ENCODE data around the gene USP6NL. TPM values are rescaled to one million over a fixed set of nuclear protein-coding genes. Genes with fewer than 3 reads are reported as not detected.

USP6NL gene
- total and polyA plus RNA-seq, 9 of the 15 experiments (the other 6 are each of a cell fraction or from before 2014, with no cell fraction given), result 3.2 to 26.6 (median 19.8) TPM

DNA sequence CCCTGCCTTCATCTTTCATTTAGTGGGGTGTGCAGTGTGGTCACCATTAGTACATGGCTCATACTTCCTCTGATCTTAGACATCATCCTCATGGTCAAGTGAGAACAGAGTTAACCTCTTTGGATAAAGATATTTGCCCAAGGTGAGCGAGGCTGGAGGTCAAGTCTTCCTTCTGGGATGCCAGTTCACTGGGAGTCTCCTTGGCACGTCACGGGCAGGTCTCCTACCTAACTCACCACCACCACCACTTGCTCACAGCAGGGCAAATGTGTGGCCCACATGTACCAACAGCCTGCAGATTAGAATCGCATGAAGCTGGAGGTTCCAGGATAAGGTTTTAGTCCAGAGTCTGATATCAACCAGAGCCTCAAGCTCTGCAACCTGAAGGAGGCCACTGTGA lies 164.6 kb downstream of the USP6NL start (continued):
- TF ChIP-seq, protein P1, sequence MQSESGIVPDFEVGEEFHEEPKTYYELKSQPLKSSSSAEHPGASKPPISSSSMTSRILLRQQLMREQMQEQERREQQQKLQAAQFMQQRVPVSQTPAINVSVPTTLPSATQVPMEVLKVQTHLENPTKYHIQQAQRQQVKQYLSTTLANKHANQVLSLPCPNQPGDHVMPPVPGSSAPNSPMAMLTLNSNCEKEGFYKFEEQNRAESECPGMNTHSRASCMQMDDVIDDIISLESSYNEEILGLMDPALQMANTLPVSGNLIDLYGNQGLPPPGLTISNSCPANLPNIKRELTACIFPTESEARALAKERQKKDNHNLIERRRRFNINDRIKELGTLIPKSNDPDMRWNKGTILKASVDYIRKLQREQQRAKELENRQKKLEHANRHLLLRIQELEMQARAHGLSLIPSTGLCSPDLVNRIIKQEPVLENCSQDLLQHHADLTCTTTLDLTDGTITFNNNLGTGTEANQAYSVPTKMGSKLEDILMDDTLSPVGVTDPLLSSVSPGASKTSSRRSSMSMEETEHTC (IDR thresholded peaks at IDR 0.05), result no peak

DNA sequence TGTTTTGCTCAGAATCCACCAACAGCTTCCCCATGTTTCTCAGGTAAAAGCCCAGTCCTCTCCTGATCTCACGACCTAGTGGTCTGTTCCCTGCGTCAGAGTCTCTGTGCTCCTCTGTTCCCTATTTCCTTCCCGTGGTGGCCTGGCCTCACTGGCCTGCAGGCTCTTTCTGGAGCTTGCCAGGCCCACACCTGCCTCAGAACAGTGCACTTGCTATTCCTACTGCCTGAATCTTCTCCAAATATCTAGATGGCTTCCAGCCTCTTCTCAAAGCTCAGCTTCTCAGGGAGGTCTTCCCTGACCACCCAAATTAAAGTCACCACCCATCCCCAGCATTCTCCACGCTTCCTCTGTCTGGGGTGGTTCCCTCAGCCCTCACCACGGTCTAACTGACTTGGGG lies 165.3 kb downstream of the USP6NL start:
- no peaks in the 10 kb centered on the region for H3K36me3 ChIP-seq (ENCODE audit: control insufficient read depth, insufficient read depth, low read length)
- H3K9ac ChIP-seq (ENCODE audit: insufficient read depth in 1 of 2, low read depth in 2 of 2, low read length in 2 of 2), result no peak overlapping the region
- in situ Hi-C loops (cut with MboI), result no loop called here
- intact Hi-C loops (cut with micrococcal nuclease), result no loop called here
- no peaks in the 10 kb centered on the region for H3K27me3 ChIP-seq (ENCODE audit: control insufficient read depth in 2 of 2, insufficient read depth in 2 of 2, low read length in 2 of 2)
- DNase-seq (ENCODE audit: extremely low read depth in 1 of 4, low spot score in 3 of 4), result no peak
- no peaks in the 10 kb centered on the region for H3K79me2 ChIP-seq (ENCODE audit: control insufficient read depth, insufficient read depth, low read length)
- BruUV-seq (replicated peaks), result no TSS peak
- no peaks in the 10 kb centered on the region for H4K20me1 ChIP-seq (replicated peaks; ENCODE audit: control insufficient read depth, insufficient read depth, low read length)
- no peak overlapping the region for H2AFZ ChIP-seq (ENCODE audit: low read depth, low read length)
- H3K4me2 ChIP-seq (ENCODE audit: insufficient read depth, low read length), result no peak overlapping the region
- TF ChIP-seq HMG20B (CRISPR knock-in tag; IDR thresholded peaks at IDR 0.05) (no peak), PTRF (tag; IDR thresholded peaks at IDR 0.05) (no peak), ZFX (CRISPR knock-in tag; IDR thresholded peaks at IDR 0.05) (no peak), SPI1 (IDR thresholded peaks at IDR 0.05; ENCODE audit: borderline replicate concordance, low read depth, low read length) (no peak), ILK (tag; IDR thresholded peaks at IDR 0.05; ENCODE audit: borderline replicate concordance, low read depth) (no peak), ZNF224 (CRISPR knock-in tag; IDR thresholded peaks at IDR 0.05) (no peak), MAFK (IDR thresholded peaks at IDR 0.05; ENCODE audit: low read length) (no peak)
- TF ChIP-seq, protein P2, sequence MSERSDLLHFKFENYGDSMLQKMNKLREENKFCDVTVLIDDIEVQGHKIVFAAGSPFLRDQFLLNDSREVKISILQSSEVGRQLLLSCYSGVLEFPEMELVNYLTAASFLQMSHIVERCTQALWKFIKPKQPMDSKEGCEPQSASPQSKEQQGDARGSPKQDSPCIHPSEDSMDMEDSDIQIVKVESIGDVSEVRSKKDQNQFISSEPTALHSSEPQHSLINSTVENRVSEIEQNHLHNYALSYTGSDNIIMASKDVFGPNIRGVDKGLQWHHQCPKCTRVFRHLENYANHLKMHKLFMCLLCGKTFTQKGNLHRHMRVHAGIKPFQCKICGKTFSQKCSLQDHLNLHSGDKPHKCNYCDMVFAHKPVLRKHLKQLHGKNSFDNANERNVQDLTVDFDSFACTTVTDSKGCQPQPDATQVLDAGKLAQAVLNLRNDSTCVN (CRISPR knock-in tag; IDR thresholded peaks at IDR 0.05), result no peak
- no peaks in the 10 kb centered on the region for H3K9me1 ChIP-seq (ENCODE audit: control insufficient read depth, insufficient read depth, low read length)
- H3K27ac ChIP-seq (ENCODE audit: extremely low read depth, low read depth, low read length), result no peak overlapping the region
- H3K4me1 ChIP-seq (replicated peaks in 1 of 2; ENCODE audit: control insufficient read depth in 2 of 2, insufficient read depth in 2 of 2, low read length in 2 of 2), result peaks cover 27 to 34% of the 10 kb centered on the region in 2 experiments
- 23% methylated on average over 5 of the region's 5 CpGs for WGBS (ENCODE audit: insufficient coverage, low coverage, missing lambda C conversion rate)
- CTCF ChIA-PET (ENCODE audit: low intra/inter-chr PET ratio), result no interaction called here
- POLR2A ChIA-PET, result interaction anchor here (1.0 kb wide), 1 partner anchor 8 kb away, joined by 3 read pairs; no protein-coding TSS in a partner anchor
- no peak overlapping the region for H3K4me3 ChIP-seq
- no peak for FAIRE-seq
- 0 out of 3 replicates have a peak, but pooled peaks have one; percentile 5 for ATAC-seq
- no peaks in the 10 kb centered on the region for H3K9me3 ChIP-seq (replicated peaks; ENCODE audit: control insufficient read depth, insufficient read depth, low read depth, low read length)
